Smooth muscle cell of the coronary artery (primary cell): ENCODE measurements around the gene PIK3C3. TPM values are rescaled to one million over a fixed set of nuclear protein-coding genes. Genes with fewer than 3 reads are reported as not detected.

Source experiments
- total RNA-seq: library from RNA; depleted of rRNA; stranded (reverse); fragments of >200 nt; gene quantifications from 2 replicates; pipeline ENCODE4 v1.2.3, GENCODE V29; 2014; ENCODE audit warnings: low replicate concordance

The PIK3C3 gene
- 35.3 and 54.4 TPM in 2 replicates for total RNA-seq

DNA sequence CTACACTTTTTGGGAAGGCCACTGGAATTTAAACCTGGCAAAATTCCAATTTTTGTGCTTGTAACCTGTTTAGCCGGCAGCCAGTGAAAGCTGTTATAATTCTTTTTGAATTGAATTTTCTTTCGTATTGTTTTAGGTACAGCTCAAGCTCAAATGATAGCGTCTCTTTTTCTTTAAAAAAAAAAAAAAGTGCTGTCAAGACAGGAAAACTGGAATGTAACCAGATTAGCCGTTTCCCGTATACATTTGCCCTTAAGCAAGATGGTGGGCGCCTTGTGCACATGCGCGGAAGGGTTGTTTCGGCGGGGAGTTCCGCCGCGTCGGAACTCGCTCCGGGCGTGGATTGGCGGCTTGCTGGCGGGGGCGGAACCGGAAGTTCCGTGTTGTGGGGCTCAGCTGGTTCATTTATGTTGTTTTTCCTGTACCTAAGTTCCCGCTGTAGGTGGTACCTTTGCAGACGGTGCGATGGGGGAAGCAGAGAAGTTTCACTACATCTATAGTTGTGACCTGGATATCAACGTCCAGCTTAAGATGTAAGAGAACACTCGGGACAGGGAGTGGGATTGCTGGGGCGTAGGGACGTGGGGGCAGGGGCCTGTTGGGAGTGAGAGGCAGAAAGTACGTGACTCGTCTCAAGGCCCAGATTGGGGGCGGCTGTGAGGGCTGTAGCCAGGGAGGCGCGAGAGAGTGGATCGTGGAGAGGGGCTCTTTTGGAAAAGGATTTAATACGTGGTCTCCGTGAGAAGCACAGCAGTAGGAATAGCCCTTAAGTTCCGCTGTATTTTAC lies at the start of gene PIK3C3:
Gene PIK3C3 (plus strand): TSS at position 408 of the 787 bp plus-strand sequence. CDS start 58 bp downstream, at position 466.

